AG04450 (cell line): ENCODE data around the gene IER5. TPM values are rescaled to one million over a fixed set of nuclear protein-coding genes. Genes with fewer than 3 reads are reported as not detected.

Experiments
- CTCF ChIA-PET: fragments of 300-600, 350-600 bp; formaldehyde crosslinking; extraction: SDS; loops from one replicate; lab custom pipeline; 2022; ENCODE audit warnings: antibody characterized with exemption, inconsistent platforms; lab: Charles Lee
- POLR2A ChIA-PET: fragments of 350-600 bp; formaldehyde crosslinking; extraction: SDS; loops from one replicate; lab custom pipeline; 2021; ENCODE audit warnings: antibody characterized with exemption, inconsistent platforms; lab: Yijun Ruan, JAX
- DNase-seq: peaks from one replicate; pipeline ENCODE4 v3.0.0-alpha.2; 2011; ENCODE audit warnings: low read depth, low spot score
- H3K27ac ChIP-seq: one replicate; pipeline ENCODE4 v1.5.1; 2012; ENCODE audit warnings: low read depth, low read length, control low read depth
- H3K27me3 ChIP-seq: one replicate; pipeline ENCODE4 v1.6.0; 2012; ENCODE audit warnings: low read length; ENCODE audit not compliant: control insufficient read depth, insufficient read depth
- H3K4me3 ChIP-seq: 2 replicates; pipeline ENCODE4 v1.5.1; 2011; ENCODE audit warnings: mild to moderate bottlenecking, low read depth, low read length, control low read depth
- H3K9me3 ChIP-seq: 2 replicates; pipeline ENCODE4 v1.5.1; 2012; ENCODE audit warnings: low read length; ENCODE audit not compliant: control insufficient read depth, insufficient read depth
- CTCF ChIP-seq: IDR thresholded peaks from 2 replicates; pipeline ENCODE4 v1.5.1; 2011; ENCODE audit warnings: low read depth, low read length, control low read depth, inconsistent platforms
- polyA plus RNA-seq: library from polyadenylated mRNA; depleted of rRNA; stranded (reverse); fragments of >200 nt; gene quantifications from 2 replicates; pipeline ENCODE4 v1.2.3, GENCODE V29; 2011

The IER5 gene
- polyA plus RNA-seq, 1 experiment = 20.7 TPM

- Histone ChIP-seq H3K4me3 (peak overlapping the region; percentile 94), H3K27ac (no peak overlapping the region), H3K27me3 (no peaks in the 10 kb centered on the region), H3K9me3 (no peaks in the 10 kb centered on the region; the same call in 1 of the 2 replicates)
- no peak for TF ChIP-seq CTCF
- ChIA-PET POLR2A (interaction anchor here (0.9 to 6.5 kb wide), 7 partner anchors 14 to 69 kb away, joined by 3 to 82 read pairs (median 12); partner anchors contain the start of genes MR1 and STX6), CTCF (interaction anchor here (0.7 to 4.0 kb wide), 8 partner anchors 10 to 210 kb away, joined by 3 to 54 read pairs (median 4); no protein-coding TSS in a partner anchor)
- no peak for DNase-seq
Measured at GRCh38 chr1:181091309-181092040, 3.0 kb downstream of the IER5 start.

- Histone ChIP-seq H3K27me3 (no peaks in the 10 kb centered on the region), H3K9me3 (no peaks in the 10 kb centered on the region; the same call in 1 of the 2 replicates), H3K4me3 (peak overlapping the region; percentile 94), H3K27ac (no peak overlapping the region)
- POLR2A ChIA-PET = interaction anchor here (0.9 to 6.5 kb wide), 4 partner anchors 14 to 50 kb away, joined by 3 to 82 read pairs (median 42); no protein-coding TSS in a partner anchor
- CTCF ChIA-PET = interaction anchor here (0.8 to 4.0 kb wide), 5 partner anchors 13 to 210 kb away, joined by 3 to 54 read pairs (median 7); no protein-coding TSS in a partner anchor
- TF ChIP-seq CTCF = no peak
- DNase-seq = no peak
Measured at GRCh38 chr1:181092056-181092455, 3.6 kb downstream of the IER5 start.

DNA sequence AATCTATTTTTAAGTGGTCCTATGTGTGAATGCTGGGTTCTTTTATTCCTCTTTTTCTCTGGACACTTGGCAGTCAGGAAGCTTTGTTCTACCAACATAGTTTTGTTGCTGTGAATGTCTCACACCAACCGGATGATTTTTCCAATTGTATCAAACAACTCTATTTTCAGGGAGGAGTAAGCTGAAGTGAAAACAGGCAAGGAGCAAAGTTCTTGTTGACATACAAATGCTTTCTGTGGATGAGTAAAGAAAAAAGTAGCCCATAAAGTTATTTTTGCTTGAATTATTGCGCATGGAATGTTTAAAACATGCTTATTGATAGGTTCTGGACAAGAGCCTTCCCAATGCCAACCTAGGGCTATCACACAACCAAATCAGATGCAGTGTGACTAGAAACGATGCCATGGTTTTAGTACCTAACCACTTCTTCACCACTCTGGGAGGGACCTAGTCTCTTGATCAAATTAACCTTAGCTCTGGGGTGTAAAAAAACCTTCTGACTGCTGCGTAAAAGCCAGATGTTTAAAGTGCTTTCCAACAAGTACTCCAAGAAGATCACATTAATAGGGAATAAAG is 4.5 kb downstream of the IER5 start:
- TF ChIP-seq CTCF = no peak
- POLR2A ChIA-PET = no interaction called here
- no peak overlapping the region; the same call in 1 of the 2 replicates for H3K4me3 ChIP-seq

DNA sequence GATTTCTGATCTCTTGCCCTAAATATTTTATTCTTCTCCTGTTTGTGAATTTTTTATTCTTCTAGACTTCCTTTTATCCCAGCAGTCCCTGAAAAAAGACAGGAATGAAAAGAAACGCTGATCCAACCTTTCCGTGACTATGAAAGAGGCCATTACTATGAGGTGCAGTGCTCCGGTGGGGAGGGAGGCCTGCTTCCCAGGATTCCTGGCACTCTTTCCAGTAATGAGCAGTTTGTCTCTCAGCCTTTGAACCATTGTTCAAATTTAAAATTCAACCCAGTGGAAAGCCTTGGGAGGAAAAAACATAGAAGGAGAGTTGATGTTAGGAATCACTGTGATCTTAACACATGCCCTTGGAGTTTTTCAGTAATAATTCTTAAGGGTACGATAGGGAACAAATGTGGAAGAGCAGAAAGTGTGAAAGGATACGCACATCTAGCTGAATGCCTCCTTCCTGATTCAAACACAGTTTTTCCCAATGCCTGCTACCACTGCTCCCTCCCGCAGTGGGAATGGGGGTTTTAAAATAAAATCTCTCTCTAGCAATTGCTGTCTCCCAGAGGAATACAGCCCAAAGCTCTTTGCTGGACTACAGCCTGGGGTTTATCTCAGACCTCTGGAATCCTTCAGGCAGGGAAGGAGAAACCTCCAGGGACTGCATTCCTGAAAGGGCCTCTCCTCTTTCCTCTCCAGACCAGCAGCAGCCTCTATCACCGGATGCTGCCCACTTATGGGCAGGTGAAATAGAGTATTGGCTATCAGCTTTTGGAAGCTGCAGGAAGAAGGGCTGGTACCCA is 6.1 kb downstream of the IER5 start:
- CTCF ChIA-PET = interaction anchor here (0.7 to 2.2 kb wide), 2 partner anchors 47 to 153 kb away, joined by 3 to 5 read pairs; no protein-coding TSS in a partner anchor
- TF ChIP-seq CTCF = no peak
- peak; percentile 77 for DNase-seq
- POLR2A ChIA-PET = interaction anchor here (0.9 to 1.4 kb wide), 3 partner anchors 11 to 41 kb away, joined by 3 to 12 read pairs (median 8); no protein-coding TSS in a partner anchor
- H3K27ac ChIP-seq = peak overlapping the region; percentile 86
- no peaks in the 10 kb centered on the region for H3K27me3 ChIP-seq
- no peaks in the 10 kb centered on the region; the same call in 1 of the 2 replicates for H3K9me3 ChIP-seq
- H3K4me3 ChIP-seq = no peak overlapping the region

More for the DNA sequence above, 4.5 kb downstream of the IER5 start:
- no peaks in the 10 kb centered on the region for H3K27me3 ChIP-seq
- DNase-seq = no peak
- CTCF ChIA-PET = interaction anchor here (1.2 to 4.0 kb wide), 4 partner anchors 14 to 73 kb away, joined by 3 to 54 read pairs (median 5); no protein-coding TSS in a partner anchor
- no peak overlapping the region for H3K27ac ChIP-seq
- no peaks in the 10 kb centered on the region; the same call in 1 of the 2 replicates for H3K9me3 ChIP-seq
